MV-4-11 (cell line): ENCODE data around the gene CCDC192.

Experiments used
- DNase-seq: peaks from one replicate; lab custom pipeline; 2025; lab: John Stamatoyannopoulos, UW

The CCDC192 gene

GRCh38 chr5:127985811-127986325, 282.7 kb downstream of the CCDC192 start:
- DNase-seq: no peak

- no peak for DNase-seq
Measured at GRCh38 chr5:127987354-127988145, 284.4 kb downstream of the CCDC192 start.

GRCh38 chr5:127988146-127988760, 285.1 kb downstream of the CCDC192 start:
- no peak for DNase-seq
